ENCODE measurements around the gene UBALD1.
"Not testable (repeated sequence)": the region's sequence is repeated elsewhere in the genome, so short reads cannot be mapped to it uniquely, and the experiment has no call there.

Gene UBALD1

DNA sequence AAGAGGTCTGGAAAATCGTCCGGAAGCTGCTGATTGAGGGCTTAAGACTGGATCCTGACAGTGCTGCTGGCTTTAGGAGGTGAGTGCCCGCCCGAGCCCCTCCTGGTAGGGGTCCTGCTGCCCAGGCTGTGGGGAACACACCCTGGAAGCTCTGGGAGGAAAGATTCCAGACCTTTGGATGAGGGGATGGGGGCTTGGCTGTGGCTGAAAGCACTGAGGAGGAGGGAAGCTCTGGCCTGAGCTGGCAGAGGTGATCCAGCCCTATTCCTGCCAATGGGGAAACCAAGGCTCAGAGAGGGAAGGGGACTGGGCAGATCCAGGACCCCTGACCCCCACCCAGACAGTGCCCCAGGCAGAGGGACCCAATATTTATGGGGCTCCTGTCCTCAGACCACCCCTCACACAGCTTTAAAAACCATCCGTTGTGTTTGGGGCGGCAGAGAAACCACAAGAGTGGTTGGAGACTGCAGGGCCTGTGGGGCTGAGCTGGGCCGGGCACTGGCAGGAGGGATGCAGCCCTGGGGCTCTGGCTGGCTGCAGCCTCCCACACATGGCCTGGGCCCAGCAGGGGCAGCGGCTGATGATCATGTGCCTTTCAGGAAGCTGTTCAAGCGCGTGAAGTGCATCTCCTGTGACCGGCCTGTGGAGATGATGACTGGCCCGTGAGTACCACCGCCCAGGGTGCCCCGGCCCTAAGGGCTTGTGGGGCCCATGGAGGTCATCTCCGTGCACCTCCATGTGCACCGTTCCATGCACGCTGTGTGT lies 22.8 kb downstream of the UBALD1 start:
- no peak for DNase-seq

DNA sequence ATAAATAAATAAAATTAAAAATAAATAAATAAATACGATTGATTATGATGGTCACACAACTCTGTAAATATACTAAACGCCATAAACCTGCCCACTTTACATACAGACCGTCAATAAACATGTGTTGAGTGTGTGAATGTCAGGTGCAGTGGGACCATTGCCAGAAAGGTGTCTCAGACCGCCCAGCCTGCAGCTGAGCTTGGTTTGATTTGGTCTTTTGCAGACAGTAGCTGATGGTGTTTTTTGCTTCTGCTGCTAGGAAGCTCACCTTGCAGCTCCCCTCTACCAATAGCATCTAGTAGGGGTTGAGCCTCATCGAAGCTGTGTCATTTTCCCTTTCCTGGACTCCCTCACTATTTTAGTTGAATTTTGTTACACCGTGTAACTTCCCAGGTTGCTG lies 23.5 kb downstream of the UBALD1 start:
- DNase-seq: no peak

DNA sequence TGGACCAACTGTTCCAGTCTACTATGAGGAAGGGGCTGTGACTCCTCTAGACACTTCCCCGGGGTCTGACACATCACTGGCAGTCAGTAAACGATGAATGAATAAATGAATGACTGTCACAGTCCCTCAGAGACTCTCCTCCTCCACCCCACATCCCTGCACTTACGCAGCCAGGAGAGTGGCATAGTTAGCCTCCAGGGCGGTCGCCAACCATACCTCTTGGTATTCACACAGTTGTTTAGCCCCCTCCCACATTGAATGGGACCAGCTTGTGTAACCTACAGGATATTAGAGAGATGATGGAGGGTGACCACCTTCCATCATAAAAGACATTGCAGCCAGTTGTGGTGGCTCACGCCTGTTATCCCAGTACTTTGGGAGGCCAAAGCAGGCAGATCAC lies 25.7 kb downstream of the UBALD1 start:
- no peak for DNase-seq

DNA sequence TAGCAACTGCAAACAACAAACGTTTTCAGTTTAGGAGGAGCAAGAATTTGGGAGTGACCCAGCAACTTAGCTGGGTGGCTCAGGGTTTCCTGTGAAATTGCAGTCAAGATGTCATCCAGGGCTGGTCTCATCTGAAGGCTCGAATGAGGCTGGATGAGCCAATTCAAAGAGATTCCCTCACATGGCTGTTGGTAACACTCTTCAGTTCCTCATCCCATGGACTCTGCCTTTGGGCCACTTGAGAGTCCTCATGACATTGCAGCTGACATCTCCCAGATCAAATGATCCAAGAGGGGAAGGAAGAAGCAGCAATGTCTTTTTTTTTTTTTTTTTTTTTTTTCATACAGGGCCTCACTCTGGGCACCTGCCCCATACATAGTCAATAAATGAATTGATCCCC lies 26.3 kb downstream of the UBALD1 start:
- no peak for DNase-seq

DNA sequence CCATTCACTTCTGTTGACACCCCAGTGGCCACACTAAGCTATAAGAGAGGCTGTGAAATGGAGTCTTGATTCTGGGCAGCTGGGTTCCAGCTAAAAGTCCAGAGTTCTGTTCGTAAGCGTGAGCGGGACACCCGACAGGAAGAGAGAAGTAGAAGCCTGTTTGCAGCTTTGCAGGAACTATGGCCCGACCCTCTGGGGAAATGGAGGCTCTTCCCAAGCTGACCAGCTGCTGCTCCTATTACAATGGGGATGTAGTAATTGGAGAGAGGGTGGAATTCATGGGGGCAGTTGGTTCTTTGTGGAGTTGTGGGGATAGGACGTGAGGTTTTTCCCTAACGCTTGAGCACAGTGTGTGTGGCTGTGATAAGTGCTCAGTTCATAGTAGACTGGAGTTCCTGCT lies 28.4 kb downstream of the UBALD1 start:
- no peak for DNase-seq

DNA sequence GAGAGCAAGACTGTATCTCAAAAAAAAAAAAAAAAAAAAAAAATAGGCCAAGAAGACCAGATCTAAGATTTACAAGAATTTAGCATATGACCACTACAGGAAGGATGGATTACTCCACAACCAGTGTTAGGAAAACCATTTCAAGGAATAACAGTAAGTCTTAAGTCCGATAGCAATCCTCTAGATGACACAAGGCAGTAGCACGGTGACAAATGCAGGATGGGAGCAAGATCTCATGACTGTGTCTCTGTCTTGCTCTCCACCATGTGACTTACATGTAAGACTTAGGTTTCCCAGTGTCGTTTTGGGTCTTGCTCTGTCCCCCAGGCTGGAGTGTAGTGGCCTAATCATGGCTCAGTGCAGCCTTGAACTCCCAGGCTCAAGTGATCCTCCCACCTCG lies 30.8 kb downstream of the UBALD1 start:
- no peak for DNase-seq

DNA sequence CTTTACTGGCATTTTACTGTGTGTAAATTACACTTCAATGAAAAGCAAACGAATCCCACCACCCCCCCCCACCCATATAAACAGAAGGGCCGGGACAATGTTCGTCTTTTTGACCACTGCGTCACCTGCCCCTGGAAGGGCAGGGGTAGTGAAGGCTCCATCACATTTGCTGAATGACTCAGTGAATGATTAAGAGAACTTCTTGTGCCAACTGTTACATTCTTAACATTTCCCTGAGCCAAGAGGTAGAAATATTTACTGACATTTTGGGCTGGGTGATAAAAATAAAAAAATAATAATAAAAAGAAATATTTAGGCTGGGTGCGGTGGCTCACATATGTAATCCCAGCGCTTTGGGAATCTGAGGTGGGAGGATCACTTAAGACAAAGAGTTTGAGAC lies 34.4 kb downstream of the UBALD1 start:
- DNase-seq: no peak

DNA sequence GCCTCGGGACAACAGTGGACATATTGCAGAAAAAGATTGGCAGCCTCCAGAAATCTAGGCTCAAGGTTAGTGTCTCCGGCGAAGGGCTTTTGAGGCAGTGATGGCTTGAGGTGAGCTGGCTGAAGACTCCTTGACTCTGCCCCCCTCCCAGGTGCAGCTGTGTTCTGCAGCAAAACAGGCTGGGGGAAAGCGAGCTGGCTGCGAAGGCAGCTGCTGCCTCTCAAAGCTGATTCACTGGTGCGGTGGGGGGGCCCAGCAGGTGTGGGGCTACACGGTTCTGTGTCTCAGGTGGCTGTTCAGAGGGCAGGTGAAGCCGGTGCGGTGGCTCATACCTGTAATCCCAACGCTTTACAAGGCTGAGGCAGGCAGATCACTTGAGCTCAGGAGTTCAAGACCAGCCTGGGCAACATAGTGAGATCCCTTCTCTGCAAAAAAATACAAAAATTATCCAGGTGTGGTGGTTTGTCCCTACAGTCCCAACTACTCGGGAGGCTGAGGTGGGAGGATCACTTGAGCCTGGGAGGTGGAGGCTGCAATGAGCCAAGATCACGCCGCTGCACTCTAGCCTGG lies 35.6 kb downstream of the UBALD1 start:
- DNase-seq: no peak

DNA sequence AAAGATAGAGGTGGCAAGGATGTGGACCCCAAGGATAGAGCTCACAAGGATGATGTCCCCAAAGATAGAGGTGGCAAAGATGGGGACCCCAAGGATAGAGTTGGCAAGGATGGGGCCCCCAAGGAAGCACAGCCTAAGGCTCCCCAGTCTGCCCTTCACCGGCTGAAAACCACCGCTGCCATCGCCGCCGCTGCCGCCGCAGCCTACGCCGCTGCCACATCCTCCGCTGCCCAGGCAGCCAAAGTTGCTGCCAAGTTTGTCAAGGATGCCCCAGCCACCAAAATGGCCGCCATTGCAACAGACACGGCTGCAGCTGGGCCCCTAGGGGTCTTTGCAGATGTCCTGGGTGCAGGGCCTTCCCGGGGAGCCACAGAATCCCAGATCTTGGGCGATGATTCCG lies 38.7 kb downstream of the UBALD1 start:
- DNase-seq: no peak

DNA sequence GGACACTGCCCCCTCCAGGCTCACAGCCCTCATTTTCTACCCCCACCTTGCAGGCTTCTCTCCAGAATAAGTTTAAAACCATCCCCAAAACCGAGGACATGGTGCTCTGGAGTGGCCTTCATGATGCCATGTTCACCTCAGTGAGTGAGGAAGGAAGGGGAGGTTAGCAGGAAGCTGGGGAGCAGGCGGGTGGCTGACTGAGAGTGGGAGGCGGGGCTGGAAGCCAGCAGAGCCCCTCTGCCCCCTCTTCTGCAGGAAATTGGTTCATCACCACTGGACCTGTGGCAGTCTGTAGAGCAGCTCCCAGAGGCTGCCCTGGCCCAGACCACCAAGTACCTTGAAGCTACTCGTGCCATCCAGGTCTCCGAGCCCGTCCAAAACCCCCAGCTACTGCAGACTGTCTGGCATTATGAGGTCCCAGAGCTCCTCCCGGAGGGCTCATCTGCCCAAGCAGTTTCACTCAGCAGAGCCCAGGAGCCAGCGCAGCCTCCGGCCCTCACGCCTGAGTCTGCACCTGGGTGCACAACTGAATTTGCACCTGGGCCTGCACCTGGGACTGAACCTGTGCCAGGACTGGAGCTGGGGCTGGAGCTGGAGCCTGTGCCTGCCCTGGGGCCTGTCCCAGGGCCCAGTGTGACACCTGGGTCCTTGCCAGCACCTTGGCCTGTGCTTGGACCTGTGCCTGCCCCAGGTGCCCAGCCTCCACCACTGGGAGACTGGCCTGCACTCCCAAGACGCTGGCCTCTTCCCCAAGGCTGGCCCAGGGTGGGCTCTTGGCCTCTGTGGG lies 39.6 kb downstream of the UBALD1 start:
- DNase-seq: no peak

DNA sequence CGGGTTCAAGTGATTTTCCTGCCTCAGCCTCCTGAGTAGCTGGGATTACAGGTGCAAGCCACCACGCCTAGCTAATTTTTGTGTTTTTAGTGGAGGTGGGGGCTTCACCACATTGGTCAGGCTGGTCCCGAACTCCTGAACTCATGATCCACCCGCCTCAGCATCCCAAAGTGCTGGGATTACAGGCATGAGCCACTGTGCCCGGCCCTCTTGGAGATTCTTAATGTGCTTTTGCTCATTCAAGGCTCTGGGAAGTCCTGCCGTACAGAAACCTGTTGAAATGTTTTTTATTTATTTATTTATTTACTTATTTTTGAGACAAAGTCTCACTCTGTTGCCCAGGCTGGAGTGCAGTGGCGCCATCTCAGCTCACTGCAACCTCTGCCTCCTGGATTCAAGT lies 40.8 kb downstream of the UBALD1 start:
- not testable (repeated sequence) for DNase-seq

DNA sequence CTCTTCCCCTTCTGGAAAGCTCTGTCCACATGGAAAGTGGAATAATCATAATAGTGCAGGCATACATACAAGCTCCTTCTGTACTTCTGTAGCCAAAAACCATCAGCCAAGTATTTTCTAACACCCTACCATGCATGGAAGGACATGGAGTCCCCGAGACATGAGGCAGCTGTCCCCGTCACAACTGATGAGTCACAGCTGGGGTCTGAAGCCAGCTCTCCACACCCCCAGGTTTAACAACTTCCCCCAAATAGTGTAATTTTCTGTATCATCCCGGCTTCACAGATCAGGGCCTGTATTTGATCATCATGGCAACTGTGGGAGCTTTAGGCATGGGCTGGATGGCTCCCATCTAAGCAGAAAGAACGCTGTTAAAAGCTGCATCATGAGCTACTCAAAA lies 42.0 kb downstream of the UBALD1 start:
- DNase-seq: no peak

DNA sequence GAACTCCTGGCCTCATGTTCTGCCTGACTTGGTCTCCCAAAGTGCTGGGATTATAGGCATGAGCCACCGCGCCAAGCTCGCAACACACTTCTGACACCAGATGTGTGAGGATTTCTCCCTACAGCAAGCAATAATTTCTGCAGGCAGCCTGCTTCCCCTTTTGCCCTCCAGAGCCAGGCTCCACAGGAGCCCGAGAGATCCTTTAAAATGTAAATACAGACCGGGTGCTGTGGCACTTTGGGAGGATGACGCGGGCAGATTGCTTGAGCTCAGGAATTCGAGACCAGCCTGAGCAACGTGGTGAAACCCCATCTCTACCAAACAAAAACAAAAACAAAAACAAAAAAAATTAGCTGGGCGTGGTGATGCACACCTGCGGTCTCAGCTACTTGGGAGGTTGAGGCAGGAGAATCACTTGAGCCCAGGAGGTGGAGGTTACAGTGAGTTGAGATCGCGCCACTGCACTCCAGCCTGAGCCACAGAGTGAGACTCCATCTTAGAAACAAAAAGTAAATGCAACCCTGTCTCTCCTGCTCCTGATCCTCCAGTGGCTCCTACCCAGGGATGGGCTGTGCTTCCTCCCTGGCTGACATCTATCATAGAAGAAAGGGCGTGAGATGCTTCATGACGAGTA lies 43.9 kb downstream of the UBALD1 start:
- DNase-seq: no peak

DNA sequence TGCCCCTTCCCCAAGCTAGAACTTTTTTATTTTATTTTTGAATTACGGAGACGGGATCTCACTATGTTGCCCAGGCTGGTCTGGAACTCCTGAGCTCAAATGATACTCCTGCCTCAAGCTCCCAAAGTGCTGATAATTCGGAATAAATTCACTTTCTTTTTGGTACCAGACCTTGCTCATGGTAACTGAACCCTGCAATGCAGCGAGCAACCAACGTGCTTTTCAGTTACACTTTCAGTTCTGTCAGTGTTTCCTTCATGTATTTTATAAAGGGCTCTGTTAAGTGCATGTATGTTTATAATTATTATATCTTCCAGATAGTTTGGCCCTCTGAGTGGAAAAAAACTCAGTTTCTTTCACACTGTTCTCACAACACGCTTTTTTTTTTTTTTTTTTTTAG lies 44.6 kb downstream of the UBALD1 start:
- no peak for DNase-seq

DNA sequence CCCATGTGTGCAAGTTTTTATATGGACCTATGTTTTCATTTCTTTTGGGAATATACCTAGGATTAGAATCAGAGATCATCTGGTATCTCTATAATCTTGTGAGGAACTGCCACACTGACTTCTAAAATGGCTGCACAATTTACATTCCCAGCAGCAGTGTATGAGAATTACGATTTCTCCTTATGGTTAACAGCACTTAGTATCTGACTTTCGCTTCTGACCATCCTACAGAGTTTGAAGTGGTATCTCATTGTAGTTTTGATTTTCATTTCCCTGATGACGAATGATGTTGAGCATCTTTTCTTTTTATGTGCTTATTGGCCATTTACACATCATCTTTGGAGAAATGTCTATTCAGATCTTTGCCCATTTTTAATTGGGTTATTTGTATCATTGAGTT lies 48.5 kb downstream of the UBALD1 start:
- no peak for DNase-seq

DNA sequence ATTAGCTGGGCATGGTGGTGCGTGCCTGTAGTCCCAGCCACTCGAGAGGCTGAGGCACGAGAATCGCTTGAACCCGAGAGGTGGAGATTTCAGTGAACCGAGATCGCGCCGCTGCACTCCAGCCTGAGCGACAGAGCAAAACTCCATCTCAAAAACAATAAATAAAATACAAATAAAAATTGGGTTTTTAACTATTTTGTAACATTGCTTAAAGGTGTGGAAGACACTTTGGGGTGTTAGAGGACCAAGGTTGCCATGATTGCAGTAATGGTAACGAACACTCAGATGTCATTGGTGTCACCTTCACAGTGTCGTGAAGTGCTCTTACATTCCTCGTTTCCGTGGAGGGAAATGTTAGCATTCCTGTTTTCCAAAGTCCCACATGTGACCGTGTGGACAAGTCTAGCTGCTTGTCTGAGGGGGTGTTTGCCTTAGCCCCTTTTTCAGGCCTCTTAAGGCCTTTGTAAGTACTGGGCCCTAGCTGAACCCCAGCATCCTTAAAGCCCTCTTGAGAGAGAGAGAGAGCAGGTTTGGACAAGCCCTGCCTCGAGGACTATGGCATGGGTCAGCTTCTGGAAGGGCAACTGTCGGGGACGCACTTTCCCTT lies 49.9 kb downstream of the UBALD1 start:
- no peak for DNase-seq

DNA sequence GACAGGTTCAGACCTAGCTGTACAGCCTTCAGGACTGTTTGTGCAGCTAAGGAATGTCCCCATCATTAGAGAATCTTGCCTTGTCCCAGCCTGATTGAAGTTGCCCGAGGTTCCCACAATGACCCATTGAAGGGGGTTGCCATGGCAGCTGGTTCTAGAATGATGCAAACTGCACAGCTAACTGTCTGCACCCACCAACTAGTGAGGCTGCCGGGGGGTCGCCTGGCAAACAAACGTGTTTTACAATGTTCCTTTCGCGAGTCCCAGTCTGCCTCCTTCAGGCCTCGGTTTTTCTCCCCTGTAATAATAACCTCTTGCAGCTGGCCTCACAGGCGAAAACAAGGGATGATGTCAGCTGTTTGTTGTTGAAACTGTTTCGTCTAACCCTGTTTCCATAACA lies 53.1 kb downstream of the UBALD1 start:
- no peak for DNase-seq

All from NCI-H1048 (cell line).